IPS-18c (cell line): ENCODE measurements around the gene JAKMIP1.

Source experiments
- H3K4me3 ChIP-seq: 2 replicates; pipeline ENCODE4 v1.7.0; 2013; ENCODE audit warnings: low read depth, mild to moderate bottlenecking, low read length, moderate library complexity; ENCODE audit not compliant: insufficient read depth
- H3K9me3 ChIP-seq: one replicate; pipeline ENCODE4 v1.6.1; 2013; ENCODE audit warnings: mild to moderate bottlenecking, low read length, moderate library complexity; ENCODE audit not compliant: control insufficient read depth, insufficient read depth

Gene JAKMIP1

GRCh38 chr4:6106156-6106555 lies 94.2 kb downstream of the JAKMIP1 start:
- Histone ChIP-seq H3K4me3 (no peak overlapping the region), H3K9me3 (no peaks in the 10 kb centered on the region)

DNA sequence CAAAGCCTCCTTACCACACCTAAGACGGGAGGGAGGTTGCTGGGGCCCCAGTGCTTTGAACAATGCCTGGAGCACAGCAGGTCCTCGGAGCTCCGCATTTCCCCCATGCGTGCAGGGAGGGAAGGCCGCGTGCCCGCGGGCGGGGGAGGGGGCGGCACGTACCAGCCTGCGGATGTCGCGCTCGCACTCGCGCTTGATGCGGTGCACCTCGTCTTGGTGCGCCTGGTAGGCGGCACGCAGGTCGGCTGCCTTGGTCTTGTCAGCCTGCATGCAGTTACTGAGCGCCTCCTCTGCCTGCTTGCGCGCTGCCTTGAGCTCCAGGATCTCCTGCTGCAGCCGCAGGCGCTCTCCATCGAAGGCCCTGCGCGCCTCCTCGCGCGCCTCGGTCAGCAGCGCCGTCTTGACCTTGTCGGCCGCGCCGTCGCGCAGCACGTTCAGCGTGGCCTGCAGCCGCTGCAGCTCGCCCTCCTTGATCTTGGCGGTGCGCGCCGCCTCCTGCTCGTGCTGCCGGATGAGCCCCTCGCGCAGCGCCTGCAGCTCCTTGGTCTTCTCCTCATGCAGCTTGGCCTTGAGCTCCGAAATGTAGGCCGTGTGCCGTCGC lies 94.9 kb downstream of the JAKMIP1 start:
- H3K4me3 ChIP-seq, result no peak overlapping the region
- H3K9me3 ChIP-seq, result no peaks in the 10 kb centered on the region

DNA sequence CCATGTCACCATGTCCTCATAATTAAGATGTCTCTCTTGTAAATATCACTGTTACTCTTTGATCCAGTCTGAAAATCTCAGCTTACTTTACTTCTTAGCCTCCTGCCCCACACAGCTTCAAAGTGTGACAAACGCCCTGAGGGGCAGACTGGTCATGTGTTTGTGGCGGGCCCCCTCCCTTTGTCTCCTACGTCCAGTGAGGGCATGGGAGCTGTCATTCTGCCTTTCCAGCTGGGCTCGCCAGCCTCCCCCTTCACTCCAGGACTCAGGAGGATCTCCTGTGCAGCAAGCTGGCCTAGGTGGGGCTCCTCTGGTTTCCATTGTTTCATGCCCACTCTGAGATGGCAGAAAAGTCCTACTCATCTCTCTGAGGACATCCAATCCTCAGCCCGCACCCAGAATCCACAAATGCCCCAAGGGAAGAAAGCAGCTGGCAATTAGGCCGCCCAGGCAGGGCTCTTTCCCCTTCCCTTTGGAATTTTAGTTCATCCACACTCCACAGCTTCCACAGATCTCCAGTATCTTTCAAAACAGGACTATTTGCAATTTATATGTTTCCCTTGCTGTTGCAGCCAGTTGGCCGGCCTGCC lies 95.7 kb downstream of the JAKMIP1 start:
- no peaks in the 10 kb centered on the region for H3K9me3 ChIP-seq
- no peak overlapping the region for H3K4me3 ChIP-seq

DNA sequence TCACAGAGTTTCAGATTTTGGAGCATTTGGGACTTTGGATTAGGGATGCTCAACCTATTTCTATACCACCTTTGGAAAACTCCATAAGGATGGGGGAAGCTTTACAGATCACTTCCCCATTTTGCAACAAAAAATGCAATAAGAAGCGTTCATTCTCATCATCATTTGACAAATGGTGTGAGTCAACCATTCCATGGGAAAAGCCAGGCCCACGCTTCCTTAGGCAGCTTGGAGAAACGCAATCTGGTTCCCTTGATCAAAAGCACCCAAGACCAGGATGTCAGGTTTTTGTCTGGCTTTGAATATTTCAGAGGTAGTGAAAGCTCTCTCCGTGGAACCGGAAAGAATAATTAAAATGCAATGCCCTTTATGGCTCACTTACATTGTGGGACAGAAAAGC lies 102.8 kb downstream of the JAKMIP1 start:
- Histone ChIP-seq H3K9me3 (no peaks in the 10 kb centered on the region), H3K4me3 (no peak overlapping the region)

- H3K4me3 ChIP-seq, result no peak overlapping the region
- H3K9me3 ChIP-seq, result no peaks in the 10 kb centered on the region
Observed at GRCh38 chr4:6095897-6096296, 104.5 kb downstream of the JAKMIP1 start.

- Histone ChIP-seq H3K4me3 (no peak overlapping the region), H3K9me3 (no peaks in the 10 kb centered on the region)
Observed at GRCh38 chr4:6095023-6095752, 105.2 kb downstream of the JAKMIP1 start.

GRCh38 chr4:6093671-6094070 lies 106.7 kb downstream of the JAKMIP1 start:
- peaks cover 2% of the 10 kb centered on the region for H3K9me3 ChIP-seq
- no peak overlapping the region for H3K4me3 ChIP-seq

DNA sequence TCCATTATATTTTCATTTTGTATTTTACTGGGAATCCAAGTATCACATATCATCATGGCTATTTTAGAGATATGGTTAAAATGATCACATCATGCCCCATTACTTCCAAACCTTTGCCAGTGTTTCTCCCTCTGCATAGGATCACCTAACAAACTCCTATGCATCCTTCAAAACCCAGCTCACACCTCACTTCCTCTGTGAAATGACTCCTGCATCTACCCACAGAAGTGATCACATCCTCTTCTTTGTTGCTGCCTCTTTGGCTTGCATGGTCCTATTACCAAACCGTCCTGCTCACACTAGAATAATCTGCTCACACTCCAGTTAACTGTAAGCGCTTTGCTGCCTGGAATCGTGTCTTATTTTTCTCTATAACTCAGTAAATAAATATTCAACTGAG lies 107.4 kb downstream of the JAKMIP1 start:
- no peak overlapping the region for H3K4me3 ChIP-seq
- H3K9me3 ChIP-seq, result peaks cover 2% of the 10 kb centered on the region

DNA sequence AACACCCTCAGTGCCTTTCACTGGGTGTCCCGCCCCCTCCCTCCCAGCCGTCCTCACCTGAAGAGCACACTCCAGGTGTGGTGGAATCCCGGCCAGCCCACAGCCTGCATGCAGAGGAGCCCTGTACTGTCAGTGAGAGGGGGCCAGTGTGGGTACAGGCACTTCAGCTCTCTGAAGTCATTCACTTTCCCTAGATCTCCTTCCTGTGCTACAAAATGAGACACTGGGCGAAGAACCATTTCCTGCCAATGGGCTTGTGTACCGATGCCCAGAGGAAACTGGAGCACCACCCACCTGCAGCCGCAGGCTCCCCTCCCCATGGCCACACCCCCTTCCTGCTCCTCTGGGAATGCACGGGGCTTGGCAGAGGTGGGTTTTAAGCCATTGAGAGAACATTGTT lies 108.2 kb downstream of the JAKMIP1 start:
- Histone ChIP-seq H3K9me3 (peaks cover 2% of the 10 kb centered on the region), H3K4me3 (no peak overlapping the region)

DNA sequence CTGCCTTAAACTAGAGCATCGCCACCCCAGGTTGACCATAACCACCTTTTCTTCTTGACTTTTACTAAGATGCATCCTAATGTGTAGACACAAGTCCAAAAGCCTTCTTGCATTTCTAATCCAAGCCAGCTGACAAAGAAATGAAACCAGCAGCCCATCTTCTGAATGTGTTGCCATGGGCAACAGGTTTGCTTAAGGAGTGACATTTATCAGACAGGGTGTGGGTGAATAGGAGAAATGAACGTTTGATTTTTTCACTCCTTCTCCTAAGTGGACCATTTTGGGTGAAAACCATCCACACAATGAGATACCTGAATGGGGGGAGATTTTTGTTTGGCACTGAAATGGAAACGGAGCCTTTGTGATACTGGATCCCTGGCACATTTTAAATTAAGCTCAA lies 109.4 kb downstream of the JAKMIP1 start:
- no peak overlapping the region for H3K4me3 ChIP-seq
- H3K9me3 ChIP-seq, result peaks cover 2% of the 10 kb centered on the region

GRCh38 chr4:6088950-6089349 lies 111.4 kb downstream of the JAKMIP1 start:
- peaks cover 2% of the 10 kb centered on the region for H3K9me3 ChIP-seq
- no peak overlapping the region for H3K4me3 ChIP-seq

DNA sequence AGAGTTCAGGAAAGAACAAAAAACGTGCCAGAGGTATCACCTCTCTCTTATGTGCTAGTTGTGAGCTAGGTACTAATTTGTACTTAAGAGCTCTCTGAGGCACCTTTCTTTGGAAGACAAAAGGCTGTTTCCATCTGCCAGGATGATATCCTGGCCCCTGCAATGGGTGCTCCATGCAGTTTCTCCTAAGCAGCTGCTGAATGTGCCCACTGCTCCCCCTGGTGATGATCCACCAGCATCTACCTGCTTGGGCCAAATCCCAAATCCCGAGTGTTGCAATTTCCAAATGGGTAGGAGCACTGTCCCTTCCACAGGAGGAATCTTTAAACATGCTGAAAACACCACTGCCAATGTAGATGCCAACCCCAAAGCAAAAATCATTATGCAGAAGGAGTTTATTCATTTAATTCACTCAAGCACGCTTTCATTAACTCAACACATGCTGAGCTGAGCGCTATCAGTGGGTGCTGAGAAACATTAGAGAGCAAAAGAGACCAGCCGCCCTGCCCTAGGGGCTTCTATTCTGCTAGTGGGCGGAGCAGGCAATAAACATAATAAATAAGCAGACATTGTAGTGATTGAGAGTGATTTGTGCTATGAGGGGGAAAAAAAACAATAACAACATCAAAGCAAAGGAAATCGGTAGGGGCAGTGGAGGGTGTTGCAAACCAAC lies 112.5 kb downstream of the JAKMIP1 start:
- Histone ChIP-seq H3K9me3 (peaks cover 2% of the 10 kb centered on the region), H3K4me3 (no peak overlapping the region)

- peaks cover 2% of the 10 kb centered on the region for H3K9me3 ChIP-seq
- H3K4me3 ChIP-seq, result no peak overlapping the region
Observed at GRCh38 chr4:6086846-6087245, 113.5 kb downstream of the JAKMIP1 start.

DNA sequence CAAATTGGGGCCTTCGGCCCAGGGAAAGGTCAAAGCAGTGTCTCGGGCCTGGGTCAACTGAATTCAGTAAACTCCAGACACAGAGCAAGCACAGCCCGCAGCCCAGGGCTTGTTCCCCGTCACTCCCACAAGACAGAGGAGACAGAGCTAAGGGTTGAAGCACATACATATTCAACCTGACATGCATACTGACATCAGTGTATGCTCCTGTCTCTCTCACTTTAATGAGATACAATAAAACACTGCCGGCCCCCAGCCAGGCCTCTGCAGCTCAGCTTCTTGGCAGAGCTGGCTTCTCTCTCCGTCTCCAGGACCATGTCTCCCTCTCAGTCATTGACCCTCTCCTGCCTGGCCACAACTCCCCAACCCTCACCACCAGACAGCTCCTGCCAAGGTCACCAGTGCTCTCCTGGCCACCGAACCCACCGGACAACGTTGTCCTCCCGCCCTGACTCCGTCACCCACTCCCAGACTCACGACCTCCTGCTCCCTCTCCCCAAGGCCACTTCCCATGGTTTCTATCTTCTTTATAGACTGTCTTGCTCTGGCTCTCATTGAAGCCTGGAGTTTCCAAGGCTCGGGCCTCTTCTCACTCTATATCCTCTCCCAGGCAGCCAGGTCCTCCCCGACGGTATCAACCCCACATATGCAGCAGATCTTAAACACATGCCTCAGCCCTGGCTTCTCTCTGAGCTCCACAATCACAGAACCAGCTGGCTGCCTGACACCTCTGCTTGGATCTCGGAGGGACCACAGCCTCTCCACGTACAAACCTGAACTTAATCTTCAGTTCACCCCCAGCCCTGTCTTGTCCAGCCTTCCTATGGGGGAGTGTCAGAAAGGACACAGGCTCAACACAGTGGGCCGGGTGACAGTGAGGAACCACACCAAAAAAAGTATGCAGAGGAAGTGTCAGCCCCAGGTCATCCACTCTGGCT lies 114.4 kb downstream of the JAKMIP1 start:
- Histone ChIP-seq H3K9me3 (peaks cover 2% of the 10 kb centered on the region), H3K4me3 (no peak overlapping the region)

DNA sequence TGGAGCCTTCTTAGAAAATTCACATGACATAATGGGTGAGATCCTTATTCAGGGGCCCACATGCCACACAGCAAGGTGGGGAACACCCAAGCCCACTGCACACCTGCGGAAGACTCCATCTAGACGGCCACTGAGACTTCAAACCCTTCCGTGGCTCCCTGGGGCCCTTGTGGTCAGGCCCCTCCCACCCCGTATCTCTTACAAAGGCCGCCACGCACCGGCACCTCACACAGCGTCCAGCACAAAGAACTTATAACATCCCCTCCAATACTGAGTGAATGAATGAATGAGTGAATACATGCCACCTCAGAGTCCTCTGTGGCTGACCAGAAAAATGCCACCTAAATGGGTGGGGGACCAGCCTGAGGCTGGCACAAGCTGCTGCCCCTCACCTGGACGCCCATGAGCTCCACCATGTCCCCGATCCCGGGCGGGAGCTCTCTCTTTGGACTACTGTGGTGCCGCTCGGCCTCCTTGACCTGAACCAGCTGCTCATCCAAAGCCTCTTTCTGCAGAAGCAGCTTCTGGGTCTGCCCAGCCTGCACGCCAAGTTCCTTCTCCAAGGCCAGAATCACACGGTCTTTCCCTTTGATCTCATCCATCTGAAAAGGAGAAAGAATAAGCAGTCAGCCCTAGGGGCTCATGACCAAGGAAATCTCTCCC lies 115.2 kb downstream of the JAKMIP1 start:
- H3K9me3 ChIP-seq, result peaks cover 2% of the 10 kb centered on the region

GRCh38 chr4:6079965-6080364 lies 120.4 kb downstream of the JAKMIP1 start:
- Histone ChIP-seq H3K9me3 (no peaks in the 10 kb centered on the region), H3K4me3 (no peak overlapping the region)

More for the DNA sequence above, 115.2 kb downstream of the JAKMIP1 start:
- H3K4me3 ChIP-seq, result no peak overlapping the region

DNA sequence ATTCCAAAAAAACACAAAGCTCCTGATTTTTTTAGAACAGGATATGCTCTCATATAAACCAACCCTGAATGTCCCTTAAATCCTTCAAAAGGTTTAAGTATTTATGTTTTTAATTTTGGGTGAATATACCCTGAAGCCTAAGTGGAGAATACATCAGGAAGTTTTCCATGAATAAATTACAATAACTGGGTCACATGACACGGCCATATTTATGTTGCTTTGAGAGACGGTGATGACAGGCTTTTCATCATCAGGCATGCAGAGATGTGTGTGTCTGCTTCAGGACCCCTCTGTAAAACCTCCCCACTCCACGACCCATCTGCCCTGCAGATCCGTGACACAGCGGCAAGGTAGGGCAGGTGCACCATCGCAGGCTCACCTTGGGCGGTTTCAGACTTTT lies 121.8 kb downstream of the JAKMIP1 start:
- Histone ChIP-seq H3K4me3 (no peak overlapping the region), H3K9me3 (no peaks in the 10 kb centered on the region)
